Astrocyte (in vitro differentiated cells and primary cell): ENCODE data around the gene USP6NL. TPM values are rescaled to one million over a fixed set of nuclear protein-coding genes. Genes with fewer than 3 reads are reported as not detected.

Experiments used
- DNase-seq: peaks from one replicate; pipeline ENCODE4 v3.0.0-alpha.2; 2010; ENCODE audit warnings: low read depth
- FAIRE-seq: peaks from 2 replicates; lab custom pipeline; 2011; peaks lifted over from hg19 to GRCh38; lab: Jason Lieb, UNC
- H2AFZ ChIP-seq: 2 replicates; pipeline ENCODE4 v1.6.0; 2012; ENCODE audit warnings: low read depth, low read length, inconsistent platforms
- H3K27ac ChIP-seq: 2 replicates; pipeline ENCODE4 v1.5.1; 2011; ENCODE audit warnings: low read depth, low read length, inconsistent platforms
- H3K27me3 ChIP-seq: 2 replicates; pipeline ENCODE4 v1.6.0; 2011; ENCODE audit warnings: low read length, inconsistent platforms; ENCODE audit not compliant: insufficient read depth
- H3K36me3 ChIP-seq: 2 replicates; pipeline ENCODE4 v1.5.1; 2011; ENCODE audit warnings: low read length, inconsistent platforms; ENCODE audit not compliant: insufficient read depth
- H3K4me1 ChIP-seq: 2 replicates; pipeline ENCODE4 v1.5.1; 2011; ENCODE audit warnings: low read length, inconsistent platforms; ENCODE audit not compliant: insufficient read depth
- H3K4me2 ChIP-seq: 2 replicates; pipeline ENCODE4 v1.6.0; 2012; ENCODE audit warnings: low read length, inconsistent platforms
- H3K4me3 ChIP-seq: 2 replicates; pipeline ENCODE4 v1.5.1; 2011; ENCODE audit warnings: low read depth, mild to moderate bottlenecking, low read length, inconsistent platforms; ENCODE audit not compliant: insufficient read depth
- H3K79me2 ChIP-seq: 2 replicates; pipeline ENCODE4 v1.6.0; 2012; ENCODE audit warnings: mild to moderate bottlenecking, low read length, inconsistent platforms; ENCODE audit not compliant: insufficient read depth
- H3K9ac ChIP-seq: 2 replicates; pipeline ENCODE4 v1.6.0; 2012; ENCODE audit warnings: mild to moderate bottlenecking, low read length, inconsistent platforms
- H3K9me3 ChIP-seq: 2 replicates; pipeline ENCODE4 v1.5.1; 2012; ENCODE audit warnings: low read depth, mild to moderate bottlenecking, low read length, inconsistent platforms; ENCODE audit not compliant: insufficient read depth
- H4K20me1 ChIP-seq: 2 replicates; pipeline ENCODE4 v1.6.0; 2012; ENCODE audit warnings: low read length, inconsistent platforms; ENCODE audit not compliant: insufficient read depth
- H3K27ac Mint-ChIP-seq: one replicate; pipeline ENCODE4 v1.8.0; 2021; ENCODE audit warnings: mild to moderate bottlenecking, mixed read lengths; ENCODE audit not compliant: unreplicated experiment
- H3K27me3 Mint-ChIP-seq: one replicate; pipeline ENCODE4 v1.8.0; 2021; ENCODE audit warnings: low read depth, mixed read lengths; ENCODE audit not compliant: unreplicated experiment
- H3K36me3 Mint-ChIP-seq: one replicate; pipeline ENCODE4 v1.8.0; 2021; ENCODE audit warnings: low read depth, mixed read lengths; ENCODE audit not compliant: unreplicated experiment
- H3K4me1 Mint-ChIP-seq: one replicate; pipeline ENCODE4 v1.8.0; 2021; ENCODE audit warnings: low read depth, mixed read lengths; ENCODE audit not compliant: unreplicated experiment
- H3K4me3 Mint-ChIP-seq: one replicate; pipeline ENCODE4 v1.8.0; 2021; ENCODE audit warnings: mild to moderate bottlenecking, moderate library complexity, mixed read lengths; ENCODE audit not compliant: unreplicated experiment
- H3K9me3 Mint-ChIP-seq: one replicate; pipeline ENCODE4 v1.8.0; 2021; ENCODE audit warnings: mild to moderate bottlenecking, mixed read lengths; ENCODE audit not compliant: unreplicated experiment
- CTCF ChIP-seq: IDR thresholded peaks from 2 replicates; pipeline ENCODE4 v1.5.1; 2011; ENCODE audit warnings: low read depth, mild to moderate bottlenecking, inconsistent platforms, low read length, moderate library complexity; ENCODE audit not compliant: insufficient read depth
- EZH2 ChIP-seq: IDR thresholded peaks from 2 replicates; pipeline ENCODE4 v1.6.1; 2012; ENCODE audit warnings: mild to moderate bottlenecking, low read length, inconsistent platforms; ENCODE audit not compliant: insufficient read depth
- total RNA-seq: library from RNA; stranded (reverse); gene quantifications from 2 replicates; pipeline ENCODE4 v1.2.1, GENCODE V29; 2021

USP6NL gene
- total RNA-seq, 1 donor from 2014 or later = 16.6 TPM

GRCh38 chr10:11612021-11613001 lies 861 bp upstream of the USP6NL start:
- no peak for FAIRE-seq
- Histone ChIP-seq H4K20me1 (peaks cover 18% of the 10 kb centered on the region), H3K4me2 (peak overlapping the region; percentile 96), H3K27ac (no peak overlapping the region), H3K79me2 (peaks cover 25% of the 10 kb centered on the region), H3K36me3 (no peaks in the 10 kb centered on the region), H3K4me1 (peaks cover 5% of the 10 kb centered on the region), H2AFZ (peak overlapping the region; percentile 89), H3K27me3 (no peaks in the 10 kb centered on the region), H3K4me3 (peak overlapping the region; percentile 94), H3K9ac (peak overlapping the region; percentile 91), H3K9me3 (no peaks in the 10 kb centered on the region)
- no peak for DNase-seq
- no peaks in the 10 kb centered on the region for H3K9me3 Mint-ChIP-seq
- H3K4me3 Mint-ChIP-seq = peak overlapping the region; percentile 83
- H3K4me1 Mint-ChIP-seq = peaks cover 20% of the 10 kb centered on the region
- no peaks in the 10 kb centered on the region for H3K27me3 Mint-ChIP-seq
- H3K36me3 Mint-ChIP-seq = peaks cover 2% of the 10 kb centered on the region
- no peak overlapping the region for H3K27ac Mint-ChIP-seq
- TF ChIP-seq CTCF (no peak), EZH2 (no peak)

GRCh38 chr10:11610826-11611247 lies 613 bp downstream of the USP6NL start:
- TF ChIP-seq CTCF (no peak), EZH2 (no peak)
- Histone ChIP-seq H3K9me3 (no peaks in the 10 kb centered on the region), H3K27ac (peak overlapping the region; percentile 54), H3K4me1 (peaks cover 5% of the 10 kb centered on the region), H3K27me3 (no peaks in the 10 kb centered on the region), H3K4me3 (peak overlapping the region; percentile 94), H3K79me2 (peaks cover 40% of the 10 kb centered on the region), H3K36me3 (no peaks in the 10 kb centered on the region), H2AFZ (peak overlapping the region; percentile 89), H3K9ac (peak overlapping the region; percentile 91), H3K4me2 (peak overlapping the region; percentile 96), H4K20me1 (peaks cover 22% of the 10 kb centered on the region)
- H3K4me3 Mint-ChIP-seq = peak overlapping the region; percentile 91
- peaks cover 2% of the 10 kb centered on the region for H3K36me3 Mint-ChIP-seq
- no peak for FAIRE-seq
- peaks cover 20% of the 10 kb centered on the region for H3K4me1 Mint-ChIP-seq
- no peaks in the 10 kb centered on the region for H3K9me3 Mint-ChIP-seq
- DNase-seq = no peak
- peak overlapping the region; percentile 44 for H3K27ac Mint-ChIP-seq
- no peaks in the 10 kb centered on the region for H3K27me3 Mint-ChIP-seq
